H9 (cell line): ENCODE measurements around the gene MARVELD1. TPM values are rescaled to one million over a fixed set of nuclear protein-coding genes. Genes with fewer than 3 reads are reported as not detected.

Experiments used
- DNase-seq: peaks from one replicate; pipeline ENCODE4 v3.0.0-alpha.2; 2017
- H2AFZ ChIP-seq: one replicate; pipeline ENCODE4 v1.6.1; 2013; ENCODE audit warnings: mild to moderate bottlenecking, low read length, control low read depth, moderate library complexity
- H2AK5ac ChIP-seq: 2 replicates; pipeline ENCODE4 v1.6.1; 2013; ENCODE audit warnings: low read length, control low read depth, mixed read lengths; ENCODE audit not compliant: insufficient read length
- H2BK120ac ChIP-seq: one replicate; pipeline ENCODE4 v1.6.1; 2013; ENCODE audit warnings: low read depth, mild to moderate bottlenecking, low read length, control low read depth, inconsistent platforms; ENCODE audit not compliant: poor library complexity, severe bottlenecking
- H2BK12ac ChIP-seq: 2 replicates; pipeline ENCODE4 v1.6.1; 2013; ENCODE audit warnings: low read length, control low read depth, mixed read lengths, low read depth; ENCODE audit not compliant: insufficient read length
- H2BK15ac ChIP-seq: 2 replicates; pipeline ENCODE4 v1.6.1; 2013; ENCODE audit warnings: low read depth, low read length, control low read depth
- H2BK20ac ChIP-seq: one replicate; pipeline ENCODE4 v1.6.1; 2013; ENCODE audit warnings: low read depth, mild to moderate bottlenecking, low read length, control low read depth, inconsistent platforms; ENCODE audit not compliant: poor library complexity, severe bottlenecking
- H2BK5ac ChIP-seq: 2 replicates; pipeline ENCODE4 v1.6.1; 2013; ENCODE audit warnings: low read length, control low read depth, mixed read lengths; ENCODE audit not compliant: insufficient read length
- H3K14ac ChIP-seq: 2 replicates; pipeline ENCODE4 v1.6.1; 2013; ENCODE audit warnings: low read length, control low read depth; ENCODE audit not compliant: insufficient read depth
- H3K18ac ChIP-seq: 2 replicates; pipeline ENCODE4 v1.6.1; 2013; ENCODE audit warnings: low read depth, mild to moderate bottlenecking, mixed read lengths, low read length, control low read depth; ENCODE audit not compliant: insufficient read length
- H3K23ac ChIP-seq: 2 replicates; pipeline ENCODE4 v1.6.1; 2013; ENCODE audit warnings: low read length, control low read depth, mixed read lengths, low read depth; ENCODE audit not compliant: insufficient read length
- H3K23me2 ChIP-seq: 2 replicates; pipeline ENCODE4 v1.6.1; 2013; ENCODE audit warnings: low read depth, mild to moderate bottlenecking, mixed read lengths, low read length, control low read depth; ENCODE audit not compliant: insufficient read length, poor library complexity, severe bottlenecking
- H3K27ac ChIP-seq: 2 replicates; pipeline ENCODE4 v1.5.1; 2013; ENCODE audit warnings: low read length, control low read depth, mixed read lengths, low read depth; ENCODE audit not compliant: insufficient read length
- H3K27me3 ChIP-seq: 2 replicates; pipeline ENCODE4 v1.6.1; 2013; ENCODE audit warnings: low read length, control low read depth, inconsistent platforms; ENCODE audit not compliant: insufficient read depth
- H3K4ac ChIP-seq: 2 replicates; pipeline ENCODE4 v1.6.1; 2013; ENCODE audit warnings: low read depth, mild to moderate bottlenecking, control low read depth, inconsistent platforms, low read length, moderate library complexity
- H3K4me1 ChIP-seq: 2 replicates; pipeline ENCODE4 v1.6.1; 2013; ENCODE audit warnings: low read length, control low read depth, inconsistent platforms; ENCODE audit not compliant: insufficient read depth
- H3K4me2 ChIP-seq: 2 replicates; pipeline ENCODE4 v1.6.1; 2013; ENCODE audit warnings: low read length, control low read depth, mixed read lengths; ENCODE audit not compliant: insufficient read length, insufficient read depth
- H3K56ac ChIP-seq: 2 replicates; pipeline ENCODE4 v1.6.1; 2013; ENCODE audit warnings: low read depth, mild to moderate bottlenecking, mixed read lengths, low read length, control low read depth; ENCODE audit not compliant: insufficient read length
- H3K79me1 ChIP-seq: 2 replicates; pipeline ENCODE4 v1.6.1; 2013; ENCODE audit warnings: low read depth, mild to moderate bottlenecking, moderate library complexity, low read length, control low read depth, inconsistent platforms; ENCODE audit not compliant: insufficient read depth, poor library complexity, severe bottlenecking
- H3K79me2 ChIP-seq: 2 replicates; pipeline ENCODE4 v1.6.1; 2013; ENCODE audit warnings: low read length, control low read depth, inconsistent platforms; ENCODE audit not compliant: insufficient read depth
- H3K9ac ChIP-seq: 2 replicates; pipeline ENCODE4 v1.6.1; 2013; ENCODE audit warnings: low read length, control low read depth, mixed read lengths; ENCODE audit not compliant: insufficient read length; ENCODE audit errors: extremely low read depth
- H3K9me3 ChIP-seq: one replicate; pipeline ENCODE4 v1.6.1; 2013; ENCODE audit warnings: low read depth, low read length, inconsistent platforms; ENCODE audit not compliant: control insufficient read depth
- H3T11ph ChIP-seq: one replicate; pipeline ENCODE4 v1.6.1; 2013; ENCODE audit warnings: mild to moderate bottlenecking, low read length, control low read depth, inconsistent platforms
- H4K20me1 ChIP-seq: one replicate; pipeline ENCODE4 v1.6.1; 2013; ENCODE audit not compliant: control insufficient read depth, insufficient read length, insufficient read depth
- H4K5ac ChIP-seq: 2 replicates; pipeline ENCODE4 v1.6.1; 2013; ENCODE audit warnings: low read depth, mild to moderate bottlenecking, mixed read lengths, low read length, control low read depth; ENCODE audit not compliant: insufficient read length
- H4K8ac ChIP-seq: replicated peaks from 2 replicates; pipeline ENCODE4 v1.6.1; 2013; ENCODE audit warnings: low read length, control low read depth, mixed read lengths, low read depth; ENCODE audit not compliant: insufficient read length
- H4K91ac ChIP-seq: 2 replicates; pipeline ENCODE4 v1.6.1; 2013; ENCODE audit warnings: low read depth, mild to moderate bottlenecking, moderate library complexity, mixed read lengths, low read length, control low read depth; ENCODE audit not compliant: insufficient read length
- H3K27ac Mint-ChIP-seq, 3 experiments: 2 replicates in 2 of 3; 3 replicates in 1 of 3; pipeline ENCODE4 v1.8.0; 2020 to 2021; ENCODE audit warnings: mixed read lengths in 3 of 3, mild to moderate bottlenecking in 1 of 3, moderate library complexity in 1 of 3
- H3K27me3 Mint-ChIP-seq: 2 replicates; pipeline ENCODE4 v1.8.0; 2021; ENCODE audit warnings: low read depth, mild to moderate bottlenecking, moderate library complexity, mixed read lengths
- H3K36me3 Mint-ChIP-seq, 3 experiments: 2 replicates in 2 of 3; 3 replicates in 1 of 3; pipeline ENCODE4 v1.8.0; 2020 to 2021; ENCODE audit warnings: low read depth in 3 of 3, mixed read lengths in 3 of 3; ENCODE audit not compliant: insufficient read depth in 1 of 3
- H3K4me1 Mint-ChIP-seq, 2 experiments: 2 replicates each; pipeline ENCODE4 v1.8.0; 2020; ENCODE audit warnings: mixed read lengths in 2 of 2
- H3K4me3 Mint-ChIP-seq, 2 experiments: 2 replicates in 1 of 2; 3 replicates in 1 of 2; pipeline ENCODE4 v1.8.0; 2020 to 2021; ENCODE audit warnings: mild to moderate bottlenecking in 2 of 2, mixed read lengths in 2 of 2, moderate library complexity in 1 of 2
- H3K9me3 Mint-ChIP-seq, 2 experiments: 2 replicates in 1 of 2; 3 replicates in 1 of 2; pipeline ENCODE4 v1.8.0; 2020; ENCODE audit warnings: mild to moderate bottlenecking in 2 of 2, mixed read lengths in 2 of 2, moderate library complexity in 1 of 2
- CTCF ChIP-seq: fragments of 200-600 bp; sonication (generic); conservative IDR thresholded peaks from 3 replicates; pipeline ENCODE4 v1.8.0; 2021; ENCODE audit warnings: antibody characterized with exemption, mild to moderate bottlenecking
- WGBS: extraction: QIAGEN DNeasy Blood & Tissue Kit; methylation state at CpG from one replicate; pipeline ENCODE4 v1.1.7; 2013; ENCODE audit warnings: missing lambda C conversion rate, low lambda C conversion rate, mixed read lengths; ENCODE audit not compliant: insufficient read length; ENCODE audit errors: extremely low coverage; 5-methylcytosine and 5-hydroxymethylcytosine counted together
- total RNA-seq: library from RNA; stranded (reverse); gene quantifications from 2 replicates; pipeline ENCODE4 v1.2.1, GENCODE V29; 2021

The MARVELD1 gene
- total RNA-seq, 1 experiment from 2014 or later: 26.7 TPM

GRCh38 chr10:97718178-97718577, 4.6 kb downstream of the MARVELD1 start:
- Histone ChIP-seq H2BK12ac (no peak overlapping the region), H3K14ac (no peak overlapping the region), H3K79me1 (no peaks in the 10 kb centered on the region), H2AK5ac (no peak overlapping the region), H3T11ph (no peak overlapping the region), H3K56ac (no peak overlapping the region), H3K4me1 (peaks cover 8% of the 10 kb centered on the region; the same call in 1 of the 2 replicates), H3K27ac (no peak overlapping the region), H2BK15ac (no peak overlapping the region), H3K4me2 (no peak overlapping the region), H2AFZ (no peak overlapping the region), H3K18ac (no peak overlapping the region), H4K8ac (no peak overlapping the region), H3K79me2 (no peaks in the 10 kb centered on the region), H2BK5ac (no peak overlapping the region), H2BK120ac (no peak overlapping the region), H4K20me1 (no peaks in the 10 kb centered on the region), H3K27me3 (no peaks in the 10 kb centered on the region), H3K23me2 (peaks cover 17% of the 10 kb centered on the region), H4K91ac (no peak overlapping the region), H3K23ac (no peak overlapping the region), H4K5ac (no peak overlapping the region), H3K9ac (no peak overlapping the region), H3K4ac (no peak overlapping the region), H3K9me3 (no peaks in the 10 kb centered on the region), H2BK20ac (no peak overlapping the region)
- no CpG with 5 or more reads among the region's 6 CpGs for WGBS
- H3K27me3 Mint-ChIP-seq: peaks cover 2% of the 10 kb centered on the region; the same call in 1 of the 2 replicates
- H3K4me1 Mint-ChIP-seq: peaks cover 39 to 47% of the 10 kb centered on the region in 2 experiments
- no peak for TF ChIP-seq CTCF
- DNase-seq: no peak
- no peaks in the 10 kb centered on the region for H3K9me3 Mint-ChIP-seq
- peak overlapping the region; percentile 45 to 94 (median 54); a peak in 5 of 7 replicates for H3K27ac Mint-ChIP-seq
- peaks cover 16 to 43% (median 38%) of the 10 kb centered on the region in 3 experiments for H3K36me3 Mint-ChIP-seq
- no peak overlapping the region for H3K4me3 Mint-ChIP-seq
